Mammary epithelial cell (primary cell): ENCODE results near the gene FBXO41.

Source experiments
- CTCF ChIP-seq, 2 donors: IDR thresholded peaks in 1 of 2; conservative IDR thresholded peaks in 1 of 2; 2 replicates each; pipeline ENCODE4 v1.5.1; 2011 to 2012; ENCODE audit warnings: inconsistent platforms in 2 of 2, low read length in 2 of 2, mild to moderate bottlenecking in 2 of 2, control low read depth in 1 of 2, low read depth in 1 of 2; ENCODE audit not compliant: insufficient read depth in 1 of 2; ENCODE audit errors: extremely low read depth in 1 of 2
- EZH2 ChIP-seq: IDR thresholded peaks from 2 replicates; pipeline ENCODE4 v1.6.1; 2012; ENCODE audit warnings: low read length, inconsistent platforms, borderline replicate concordance

DNA sequence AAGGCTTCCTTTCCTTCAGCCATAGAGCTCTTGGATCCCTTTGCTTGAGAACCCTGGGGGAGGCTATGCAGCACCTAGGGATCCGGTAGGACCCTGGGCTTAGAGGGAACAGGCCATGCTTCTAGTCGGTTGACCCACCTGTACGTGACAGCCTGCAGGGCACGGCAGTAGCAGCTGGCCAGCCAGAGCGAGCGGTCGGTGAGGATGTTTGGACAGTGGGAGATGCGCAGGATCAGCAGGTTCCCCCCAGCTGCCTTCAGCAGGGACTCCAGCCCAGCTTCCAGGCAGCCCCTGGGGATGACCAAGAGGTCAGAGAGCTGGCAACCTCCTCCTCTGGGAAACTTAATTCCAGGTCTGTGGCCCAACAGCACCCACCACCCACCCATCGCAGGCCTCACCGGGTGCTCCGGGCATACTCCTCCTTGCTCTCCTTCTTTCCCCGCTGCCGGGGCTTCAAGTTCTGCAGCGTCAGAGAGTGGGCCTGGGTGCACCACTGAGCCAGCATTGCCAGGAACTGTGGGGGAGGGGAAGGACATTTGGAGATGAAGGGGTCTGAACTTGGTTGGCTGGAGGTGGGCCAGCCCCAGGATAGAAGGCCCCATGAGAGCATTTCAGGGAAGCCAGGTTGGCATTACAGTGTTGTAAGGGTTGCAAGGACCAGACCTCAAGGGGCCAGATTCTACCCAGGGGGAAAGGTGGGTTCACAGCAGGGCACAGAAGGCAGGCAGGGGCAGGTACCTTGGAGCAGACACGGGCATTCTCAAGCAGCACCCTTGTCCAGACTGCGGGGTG, 20.5 kb downstream of the FBXO41 start:
- no peak for TF ChIP-seq CTCF (conservative IDR thresholded peaks at IDR 0.05 in 1 of 2, IDR thresholded peaks at IDR 0.05 in 1 of 2; ENCODE audit: extremely low read depth in 1 of 2, insufficient read depth in 1 of 2, low read depth in 1 of 2, low read length in 2 of 2)
- no peak for TF ChIP-seq EZH2
